Stimulated activated CD4-positive, alpha-beta T cell treated with anti-CD3 and anti-CD28 coated beads, Interleukin-4, amount 100 ng/mL, for 48 hours (primary cell): ENCODE measurements around the gene OR52N4.
"Not testable (repeated sequence)": the region's sequence is repeated elsewhere in the genome, so short reads cannot be mapped to it uniquely, and the experiment has no call there.

Source experiments
- DNase-seq, 2 donors: peaks; one replicate each; pipeline ENCODE4 v3.0.0-alpha.2; 2020; ENCODE audit warnings: low read depth in 2 of 2

The OR52N4 gene

DNA sequence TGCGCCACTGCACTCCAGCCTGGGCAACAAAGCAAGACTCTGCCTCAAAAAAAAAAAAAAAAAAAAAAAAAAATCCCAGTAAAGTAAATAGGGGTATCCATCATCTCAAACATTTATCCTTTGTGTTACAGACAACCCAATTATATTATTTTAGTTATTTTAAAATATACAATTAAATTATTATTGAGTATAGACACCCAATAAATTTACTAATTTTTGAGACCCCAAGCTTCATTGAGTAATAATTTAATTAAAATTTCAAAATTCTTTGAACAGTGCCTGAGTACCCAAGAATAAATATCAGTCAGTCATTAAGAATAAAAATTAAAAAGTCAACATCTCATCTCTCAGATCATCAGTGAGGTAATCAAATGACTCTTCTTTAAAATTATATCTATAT lies at the start of gene OR52N4:
OR52N4 (plus strand) TSS at position 301 of the 400 bp plus-strand sequence. CDS start 498 bp downstream, outside the sequence.
- no peak for DNase-seq

DNA sequence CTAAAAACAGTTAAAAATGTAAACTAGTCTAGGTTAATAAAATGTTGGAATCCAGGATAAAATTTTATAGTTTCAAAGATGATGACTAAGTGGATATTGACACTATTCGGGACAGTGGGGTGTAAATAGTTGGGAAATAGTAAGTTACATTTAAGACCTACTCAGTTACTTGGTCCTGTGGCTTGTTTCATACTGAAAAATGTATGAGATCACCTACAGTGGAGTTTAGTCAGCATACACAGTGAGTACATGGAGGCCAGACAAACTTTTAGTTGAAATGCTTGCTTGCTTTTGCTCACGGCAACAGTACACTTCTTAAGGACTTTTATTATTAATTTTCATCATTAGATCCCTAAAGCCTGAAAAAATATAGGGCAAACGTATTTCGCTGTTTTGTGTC lies 48.4 kb upstream of the OR52N4 start:
- no peak for DNase-seq

DNA sequence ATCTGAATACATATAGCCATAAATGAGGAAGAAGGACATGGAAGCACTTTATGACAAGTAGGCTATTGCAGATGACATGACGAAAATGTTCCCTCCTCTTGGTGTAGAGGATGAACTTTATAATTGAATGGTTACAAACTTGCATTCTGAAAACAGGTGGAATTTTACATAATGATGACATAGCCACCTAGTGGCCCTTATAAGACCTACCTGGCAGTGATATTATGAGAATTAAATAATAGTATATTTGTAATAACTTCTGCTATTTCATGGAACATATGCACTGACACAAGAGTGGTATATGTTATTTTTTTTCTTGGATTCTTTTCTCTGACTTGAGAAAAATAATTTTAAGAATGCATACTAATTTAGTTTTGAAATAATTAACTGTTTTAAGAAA lies 41.5 kb upstream of the OR52N4 start:
- DNase-seq, result no peak

DNA sequence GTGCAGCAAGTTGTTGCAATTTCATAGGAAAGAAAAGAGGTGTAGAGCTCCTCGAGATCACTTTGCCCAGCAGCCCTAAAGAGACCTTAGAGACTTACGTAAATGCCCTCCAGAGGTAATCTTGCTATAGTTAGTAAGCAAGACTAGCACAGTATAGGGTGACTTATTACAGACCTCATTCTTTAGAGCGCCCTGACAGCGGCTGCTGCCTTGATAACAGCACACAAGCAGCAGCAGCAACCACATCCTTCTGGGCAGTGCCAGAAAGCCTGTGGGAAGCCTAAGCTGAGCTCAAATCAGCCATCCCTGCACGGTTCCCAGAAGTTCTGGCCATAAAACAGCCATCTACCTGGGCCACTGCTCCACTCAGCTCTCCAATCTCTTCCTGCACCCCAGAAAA lies 40.3 kb upstream of the OR52N4 start:
- DNase-seq, result no peak

DNA sequence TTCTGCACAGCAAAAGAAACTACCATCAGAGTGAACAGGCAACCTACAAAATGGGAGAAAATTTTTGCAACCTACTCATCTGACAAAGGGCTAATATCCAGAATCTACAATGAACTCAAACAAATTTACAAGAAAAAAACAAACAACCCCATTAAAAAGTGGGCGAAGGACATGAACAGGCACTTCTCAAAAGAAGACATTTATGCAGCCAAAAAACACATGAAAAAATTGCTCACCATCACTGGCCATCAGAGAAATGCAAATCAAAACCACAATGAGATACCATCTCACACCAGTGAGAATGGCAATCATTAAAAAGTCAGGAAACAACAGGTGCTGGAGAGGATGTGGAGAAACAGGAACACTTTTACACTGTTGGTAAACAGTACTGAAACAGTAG lies 37.5 kb upstream of the OR52N4 start:
- not testable (repeated sequence) for DNase-seq

DNA sequence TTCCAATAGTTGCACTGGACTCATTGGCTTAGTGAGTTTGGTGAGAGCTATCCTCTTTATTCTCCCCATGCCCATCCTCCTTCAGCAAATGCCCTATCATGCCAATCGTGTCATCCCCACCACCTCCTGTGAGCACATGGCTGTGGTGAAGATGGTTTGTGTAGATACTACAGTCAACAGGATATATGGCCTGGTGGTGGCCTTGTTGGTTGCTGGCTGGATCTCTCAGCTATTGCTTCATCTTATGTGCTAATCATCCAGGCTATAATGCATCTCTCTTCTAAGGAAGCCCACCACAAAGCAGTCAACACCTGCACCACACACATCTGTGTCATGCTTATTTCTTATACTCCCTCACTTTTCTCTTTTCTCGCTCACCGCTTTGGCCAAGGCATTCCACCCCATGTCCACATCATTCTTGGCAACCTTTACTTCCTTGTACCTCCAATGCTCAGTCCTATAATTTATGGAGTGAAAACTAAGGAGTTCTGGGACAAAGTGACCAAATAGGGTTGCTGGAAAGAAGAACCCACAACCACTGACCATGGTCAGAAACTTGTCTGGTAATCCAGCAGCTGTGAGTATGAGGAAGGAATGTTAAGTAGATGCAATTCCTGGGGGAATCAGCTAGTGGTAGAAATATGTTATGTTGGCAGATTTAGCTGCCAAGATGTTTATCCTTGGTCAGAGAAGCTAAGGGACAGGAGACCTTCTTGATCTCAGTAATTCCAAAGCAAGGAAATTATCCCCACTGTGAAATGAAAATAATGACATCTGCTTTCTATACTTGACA lies 34.1 kb upstream of the OR52N4 start:
- DNase-seq, result no peak

DNA sequence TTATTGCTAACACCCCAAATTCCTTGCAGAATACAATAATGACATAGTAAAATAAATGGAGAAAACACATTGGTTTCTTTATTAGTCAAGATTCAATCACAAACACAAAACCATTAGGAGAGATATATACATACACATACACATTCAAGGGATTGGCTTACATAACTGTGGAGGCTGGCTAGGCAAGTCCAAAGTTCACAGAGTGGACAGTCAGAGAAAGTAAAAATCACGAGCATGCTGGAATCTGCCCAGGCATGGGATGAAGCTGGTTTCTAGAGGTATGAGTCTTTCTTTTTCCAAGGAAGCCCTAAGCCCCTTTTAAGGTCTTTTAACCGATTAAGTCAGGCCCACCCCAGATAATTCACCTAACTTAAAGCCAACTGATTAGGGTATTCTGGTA lies 31.4 kb upstream of the OR52N4 start:
- no peak for DNase-seq

DNA sequence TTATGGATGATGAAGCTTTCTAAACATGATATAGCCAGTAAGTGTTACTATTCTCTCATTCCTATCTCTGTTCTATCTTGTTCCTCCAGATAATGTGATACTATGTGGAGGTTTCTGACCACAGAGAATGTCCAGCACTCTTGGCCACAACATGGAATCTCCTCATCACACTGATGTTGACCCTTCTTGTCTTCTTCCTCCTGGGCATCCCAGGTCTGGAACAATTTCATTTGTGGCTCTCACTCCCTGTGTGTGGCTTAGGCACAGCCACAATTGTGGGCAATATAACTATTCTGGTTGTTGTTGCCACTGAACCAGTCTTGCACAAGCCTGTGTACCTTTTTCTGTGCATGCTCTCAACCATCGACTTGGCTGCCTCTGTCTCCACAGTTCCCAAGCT lies 27.7 kb upstream of the OR52N4 start:
- DNase-seq, result no peak

DNA sequence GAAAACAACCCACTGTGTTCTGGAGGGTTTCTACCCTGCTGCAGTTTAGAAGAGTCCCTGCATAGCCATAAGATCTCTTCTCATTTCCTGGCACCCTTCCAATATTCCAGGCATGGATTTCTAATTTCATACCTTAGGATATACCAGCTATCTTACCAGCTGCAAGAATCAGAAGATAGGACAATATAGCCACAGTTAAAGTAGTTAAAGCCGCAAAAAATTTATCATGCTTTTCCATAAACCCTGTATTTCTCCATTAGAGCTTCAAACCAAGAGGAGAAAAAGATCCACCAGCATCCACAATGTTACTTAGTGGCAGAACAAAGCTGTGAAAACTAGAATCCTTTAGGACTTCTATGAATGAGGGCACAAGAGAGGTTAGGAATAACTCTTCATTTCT lies 26.4 kb upstream of the OR52N4 start:
- no peak for DNase-seq

DNA sequence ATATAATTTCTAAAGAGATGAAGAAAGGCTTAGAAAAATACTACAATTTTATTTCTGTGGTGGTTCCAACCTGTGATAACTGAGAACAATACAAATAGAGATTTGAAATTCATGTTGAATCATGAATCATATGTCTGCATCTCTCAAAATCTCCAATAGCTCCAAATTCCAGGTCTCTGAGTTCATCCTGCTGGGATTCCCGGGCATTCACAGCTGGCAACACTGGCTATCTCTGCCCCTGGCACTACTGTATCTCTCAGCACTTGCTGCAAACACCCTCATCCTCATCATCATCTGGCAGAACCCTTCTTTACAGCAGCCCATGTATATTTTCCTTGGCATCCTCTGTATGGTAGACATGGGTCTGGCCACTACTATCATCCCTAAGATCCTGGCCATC lies 17.6 kb upstream of the OR52N4 start, which contains the start of gene OR56B1:
OR56B1 (plus strand) TSS at position 53 of the 400 bp plus-strand sequence; CDS start at position 122, 69 bp downstream.
- DNase-seq, result no peak

DNA sequence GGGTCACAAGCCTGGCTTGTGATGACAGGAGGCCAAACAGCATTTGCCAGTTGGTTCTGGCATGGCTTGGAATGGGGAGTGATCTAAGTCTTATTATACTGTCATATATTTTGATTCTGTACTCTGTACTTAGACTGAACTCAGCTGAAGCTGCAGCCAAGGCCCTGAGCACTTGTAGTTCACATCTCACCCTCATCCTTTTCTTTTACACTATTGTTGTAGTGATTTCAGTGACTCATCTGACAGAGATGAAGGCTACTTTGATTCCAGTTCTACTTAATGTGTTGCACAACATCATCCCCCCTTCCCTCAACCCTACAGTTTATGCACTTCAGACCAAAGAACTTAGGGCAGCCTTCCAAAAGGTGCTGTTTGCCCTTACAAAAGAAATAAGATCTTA lies 17.0 kb upstream of the OR52N4 start:
- no peak for DNase-seq

DNA sequence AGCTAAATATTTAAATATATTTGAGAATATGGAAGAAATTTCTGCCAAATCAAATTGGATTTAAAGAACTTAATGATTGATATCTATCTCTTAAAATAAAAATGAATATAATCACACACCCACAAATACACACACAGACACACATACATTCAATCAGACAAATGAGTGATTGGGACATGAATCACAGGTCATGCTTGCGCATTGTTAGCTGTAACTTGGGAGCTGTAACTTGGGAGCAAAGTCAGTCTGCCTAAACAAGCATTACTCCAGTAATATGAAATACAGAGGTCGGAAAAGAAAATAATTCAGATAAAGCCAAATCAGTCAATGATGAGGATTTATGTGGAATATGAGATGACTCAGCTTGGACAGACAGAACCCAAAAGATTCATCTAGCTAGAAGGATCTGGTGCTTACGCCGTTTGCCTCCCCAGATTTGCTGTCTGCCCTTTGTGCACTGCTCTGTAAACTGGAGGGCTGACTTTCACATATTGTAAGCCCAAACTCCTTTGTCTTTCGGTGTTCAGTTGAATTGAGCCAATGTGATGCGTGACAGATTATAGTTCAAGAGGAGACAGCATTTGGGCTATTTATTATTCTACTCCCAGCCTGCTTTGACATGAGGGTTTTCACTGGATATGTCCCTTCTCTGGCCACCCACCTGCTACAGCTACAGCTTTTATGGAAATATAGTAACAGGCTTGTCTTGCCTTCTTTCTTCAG lies 16.2 kb upstream of the OR52N4 start:
- no peak for DNase-seq

DNA sequence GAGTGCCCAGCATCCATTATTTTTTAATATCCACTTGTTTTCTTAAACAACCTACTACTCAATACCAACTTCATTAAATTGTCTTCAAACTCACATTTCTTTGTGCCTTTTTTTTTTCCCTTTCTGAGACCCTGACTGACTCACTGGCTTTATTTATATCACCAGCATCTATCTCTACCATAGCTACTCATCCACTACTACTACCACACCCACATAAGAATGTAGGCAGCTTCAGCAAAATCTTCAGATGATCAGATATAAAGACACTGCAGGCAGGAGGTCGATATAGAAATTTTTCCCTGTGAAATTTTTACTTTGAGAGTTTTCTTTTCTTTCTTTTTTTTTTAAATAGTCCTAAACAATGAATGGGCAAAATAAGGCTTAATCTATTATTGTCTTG lies 15.6 kb upstream of the OR52N4 start:
- DNase-seq, result no peak

DNA sequence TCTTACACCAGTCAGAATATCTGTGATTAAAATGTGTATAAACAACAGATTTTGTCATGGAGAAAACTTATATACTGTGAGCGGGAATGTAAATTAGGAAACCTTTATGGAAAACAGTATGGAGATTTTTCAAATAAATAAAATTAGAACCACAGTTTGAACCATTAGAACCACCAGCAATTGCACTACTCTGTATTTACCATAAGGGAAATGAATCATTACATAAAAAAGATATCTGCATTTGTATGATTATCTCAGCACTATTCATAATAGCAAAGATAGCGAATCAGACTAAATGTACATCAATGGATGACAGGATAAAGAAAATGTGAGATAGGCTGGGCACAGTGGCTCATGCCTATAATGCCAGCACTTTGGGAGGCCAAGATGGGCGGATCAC lies 7.4 kb upstream of the OR52N4 start:
- DNase-seq, result no peak

DNA sequence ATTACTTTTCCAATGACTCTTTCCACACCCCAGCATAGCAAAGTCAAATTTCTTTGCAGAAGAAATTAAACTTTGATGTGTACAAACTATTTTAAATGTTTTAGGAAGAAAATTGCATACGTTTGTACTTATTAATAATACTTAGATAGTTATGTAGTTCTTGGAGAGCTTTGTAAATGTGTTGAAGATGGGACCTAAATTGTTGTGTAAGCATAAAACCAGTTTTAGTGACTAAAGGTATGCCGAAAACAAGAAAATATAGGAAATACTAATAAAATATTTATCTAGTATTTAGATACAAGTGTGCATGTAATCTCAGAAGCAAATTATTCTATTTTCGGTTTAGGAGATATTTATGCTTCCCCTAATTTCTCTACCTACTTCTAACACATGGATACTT lies 4.2 kb upstream of the OR52N4 start:
- no peak for DNase-seq

DNA sequence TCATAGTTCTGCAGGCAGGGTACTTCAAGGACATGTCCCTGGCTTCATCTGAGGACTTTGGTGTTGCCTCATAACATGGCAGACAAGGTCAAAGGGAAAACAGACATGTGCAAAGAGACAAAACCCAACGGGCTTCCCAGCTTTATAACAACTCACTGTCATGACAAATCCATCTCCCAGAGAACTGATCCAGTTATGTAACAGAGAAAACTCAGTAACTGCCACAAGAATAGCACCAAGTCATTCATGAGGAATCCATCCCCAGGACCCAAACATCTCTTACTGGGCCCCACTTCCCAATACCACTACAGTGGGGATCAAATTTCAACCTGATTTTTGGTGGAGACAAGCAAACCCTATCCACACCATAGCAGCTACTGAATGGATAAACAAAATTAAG lies 13.0 kb downstream of the OR52N4 start:
- no peak for DNase-seq

DNA sequence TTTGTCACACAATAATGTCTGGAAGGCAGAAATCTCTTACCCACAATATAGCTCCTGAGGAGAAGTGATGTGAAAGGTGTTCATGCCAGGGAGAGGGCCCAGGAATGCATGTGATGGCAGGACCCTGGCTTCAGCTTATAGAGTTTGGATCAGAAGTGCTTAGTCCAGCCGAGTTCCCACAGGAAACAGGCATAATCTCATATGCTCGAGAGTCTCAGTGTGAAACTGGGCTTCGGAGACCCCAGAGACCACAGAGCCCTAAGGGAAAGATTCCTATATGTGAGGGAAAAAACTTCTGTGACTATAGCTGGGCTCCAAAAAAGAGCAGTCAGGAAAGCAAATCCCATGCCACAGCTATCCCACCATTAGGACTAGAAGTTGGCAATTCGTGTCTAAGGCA lies 29.2 kb downstream of the OR52N4 start, which contains the start of gene OR52N5:
OR52N5 (minus strand) TSS at position 101 of the 400 bp plus-strand sequence. CDS start 4,721 bp downstream, outside the sequence.
- no peak for DNase-seq

DNA sequence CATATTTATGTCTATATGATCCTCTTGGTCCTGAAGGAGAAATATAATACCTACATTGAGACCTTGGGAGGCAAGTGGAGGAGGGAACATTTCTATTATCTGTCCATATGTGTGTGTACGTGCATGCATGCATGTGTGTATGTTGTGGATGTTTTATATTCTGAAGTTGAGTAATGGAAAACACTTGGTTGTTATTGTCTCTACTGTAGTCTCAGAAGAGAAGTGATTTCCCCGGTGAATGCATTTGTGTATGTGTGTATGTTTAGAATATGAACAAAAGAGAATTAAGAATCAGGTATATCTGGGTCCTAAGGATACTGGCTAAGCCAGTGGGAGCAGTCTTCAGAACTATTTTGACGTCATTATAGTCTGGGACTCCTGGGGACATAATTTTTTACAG lies 37.1 kb downstream of the OR52N4 start, which contains the start of gene OR52N1:
OR52N1 (minus strand) TSS at position 101 of the 400 bp plus-strand sequence. CDS start 2,449 bp downstream, outside the sequence.
- no peak for DNase-seq

DNA sequence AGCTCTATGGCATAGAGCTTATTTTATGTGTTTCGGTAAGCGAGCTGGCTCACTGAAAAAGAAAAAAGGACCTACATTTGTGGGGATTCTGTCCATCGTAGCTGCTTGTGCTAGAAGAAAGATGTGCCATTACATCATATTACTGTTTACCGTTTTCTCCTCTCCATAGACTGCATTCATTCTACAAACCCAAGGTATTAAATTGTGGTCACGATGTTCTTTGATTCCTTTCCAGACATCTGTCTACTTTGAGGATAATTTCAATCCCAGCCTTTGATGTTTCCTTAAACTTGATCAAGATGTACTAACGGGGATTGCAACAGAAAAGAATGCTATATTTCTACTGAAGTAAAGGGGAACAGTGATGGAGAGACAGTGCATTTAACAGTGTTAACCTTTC lies 42.5 kb downstream of the OR52N4 start:
- DNase-seq, result no peak

DNA sequence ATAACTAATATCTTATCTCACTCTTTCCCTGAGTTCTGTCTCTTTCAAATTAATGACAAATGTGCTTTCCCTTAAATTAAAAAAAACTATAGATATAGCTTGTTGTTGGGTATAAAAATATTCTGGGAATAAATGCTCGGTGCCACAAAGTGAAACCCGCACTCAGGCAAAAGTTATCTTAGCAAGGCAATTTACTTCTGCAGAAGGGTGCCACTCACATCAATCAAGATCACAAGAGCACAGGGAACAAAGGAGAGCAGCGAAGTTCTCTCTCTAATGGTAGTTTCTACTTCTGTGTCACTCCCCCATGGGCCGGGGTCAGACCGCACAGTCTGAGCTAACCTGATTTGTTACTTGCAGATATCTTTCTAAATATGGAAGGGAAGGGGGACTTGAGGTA lies 49.9 kb downstream of the OR52N4 start:
- DNase-seq, result no peak
